HG02970 (cell line): ENCODE measurements around the gene RASSF5.
"Not testable (repeated sequence)": the region's sequence is repeated elsewhere in the genome, so short reads cannot be mapped to it uniquely, and the experiment has no call there.

Source experiments
- ATAC-seq: cut with Tn5 transposase; IDR thresholded peaks from one replicate; pipeline ENCODE4 v1.9.1; 2021; ENCODE audit warnings: mild to moderate bottlenecking, moderate library complexity, moderate number of reproducible peaks; ENCODE audit not compliant: unreplicated experiment, low FRiP score

Gene RASSF5

DNA sequence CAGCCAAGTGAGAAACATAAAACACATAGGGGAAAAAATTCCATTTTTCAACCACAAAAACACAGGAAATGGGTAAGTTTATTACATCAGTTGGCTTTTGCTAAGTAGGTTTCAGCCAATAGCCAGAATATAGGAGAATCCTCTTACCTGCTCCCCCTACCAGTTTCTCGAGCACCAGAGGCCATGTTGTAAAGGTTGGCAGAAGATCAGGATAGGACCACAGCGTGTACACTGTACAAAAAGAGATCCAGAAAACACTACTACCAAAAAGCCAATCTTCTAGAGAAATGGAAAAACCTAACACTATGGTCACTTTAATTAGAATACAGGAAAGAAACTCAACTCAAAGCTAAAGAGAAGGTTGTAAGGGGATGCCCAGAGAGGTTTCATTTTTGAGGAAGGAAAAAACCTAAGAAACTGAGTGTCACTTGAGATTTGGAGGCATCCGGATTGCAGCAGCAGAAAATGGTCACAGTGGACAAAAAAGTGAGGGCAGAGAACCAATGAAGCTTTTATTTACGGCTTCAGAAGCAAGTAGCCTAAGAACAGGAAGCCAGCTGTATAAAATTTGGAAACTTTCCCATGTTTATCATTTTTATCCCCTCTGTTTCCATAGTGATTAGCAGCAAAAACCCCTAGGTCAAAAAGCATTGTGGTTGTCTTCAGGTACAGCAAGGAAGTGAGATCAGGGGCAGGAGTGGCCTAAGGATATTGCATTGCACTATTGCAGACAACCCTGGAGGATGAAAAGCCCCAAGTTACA lies 102.1 kb downstream of the RASSF5 start:
- ATAC-seq, result peak; percentile 39

DNA sequence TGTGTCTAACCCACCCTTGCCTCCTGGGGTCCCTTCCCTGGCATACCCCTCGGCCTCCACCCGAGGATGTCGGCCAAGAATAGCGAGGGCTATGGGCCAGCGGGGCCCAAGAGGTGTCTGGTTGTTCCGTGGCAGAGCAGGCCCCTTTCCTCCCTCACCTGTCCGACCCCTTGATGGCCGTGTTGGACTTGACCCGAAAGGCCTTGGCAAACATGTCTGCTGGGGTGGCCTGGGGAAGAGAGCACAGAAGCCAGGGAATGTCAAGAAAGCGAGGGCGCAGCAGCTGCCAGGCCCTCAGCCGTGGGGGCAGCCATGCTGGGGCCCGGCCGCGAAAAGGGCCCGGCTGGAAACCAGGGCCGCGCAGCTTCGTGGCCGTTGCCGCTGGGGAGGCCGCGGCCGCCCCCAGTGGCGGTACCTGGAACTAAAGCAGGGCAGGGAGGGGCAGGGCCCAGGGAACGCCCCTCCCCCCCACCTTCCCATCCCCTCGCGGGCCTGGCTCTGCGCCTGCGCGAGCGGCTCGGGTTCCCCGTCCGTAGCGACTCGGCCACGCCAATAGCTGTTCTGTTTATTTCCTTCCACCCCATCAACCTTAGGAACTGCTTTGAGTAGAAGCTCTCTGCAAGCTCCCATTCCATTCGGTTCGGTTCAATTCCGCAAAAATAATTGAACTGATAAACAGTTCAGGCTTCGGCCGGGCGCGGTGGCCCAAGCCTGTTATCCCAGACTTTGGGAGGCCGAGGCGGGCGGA lies 105.0 kb downstream of the RASSF5 start, which contains the start of gene EIF2D:
EIF2D (minus strand) TSS at position 337 of the 748 bp plus-strand sequence; CDS start at position 214, 123 bp downstream.
- peak; percentile 82 for ATAC-seq

DNA sequence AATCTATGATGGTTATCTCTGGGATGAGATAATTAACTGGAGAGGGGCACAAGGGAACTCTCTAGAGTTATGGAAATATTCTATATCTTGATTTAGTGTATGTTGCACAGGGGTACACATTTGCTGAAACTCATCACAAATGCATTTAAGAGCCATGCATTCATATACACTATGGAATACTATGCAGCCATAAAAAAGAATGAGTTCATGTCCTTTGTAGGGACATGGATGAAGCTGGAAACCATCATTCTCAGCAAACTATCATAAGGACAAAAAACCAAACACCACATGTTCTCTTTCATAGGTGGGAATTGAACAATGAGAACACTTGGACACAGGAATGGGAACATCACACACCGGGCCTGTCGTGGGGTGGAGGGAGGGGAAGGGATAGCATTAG lies 119.1 kb downstream of the RASSF5 start:
- not testable (repeated sequence) for ATAC-seq

DNA sequence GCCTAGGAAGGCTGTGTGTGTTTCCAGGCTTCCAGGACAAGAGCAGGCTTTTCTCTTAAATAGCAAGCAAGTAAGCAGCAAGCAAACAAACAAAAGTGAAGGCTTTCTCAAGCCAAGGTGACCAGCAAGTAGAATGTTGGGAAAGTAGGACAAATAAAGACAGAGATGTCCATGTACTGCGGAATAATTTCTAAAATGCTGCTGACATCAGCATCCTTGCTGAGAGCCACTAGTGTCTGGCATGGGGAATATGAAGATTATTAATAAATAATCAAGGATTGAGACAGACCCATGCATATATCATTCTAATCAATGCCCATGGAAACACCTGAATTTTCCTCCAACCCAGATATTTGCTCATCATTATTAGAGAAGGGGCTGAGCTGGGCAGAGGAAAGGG lies 121.6 kb downstream of the RASSF5 start:
- no peak for ATAC-seq

DNA sequence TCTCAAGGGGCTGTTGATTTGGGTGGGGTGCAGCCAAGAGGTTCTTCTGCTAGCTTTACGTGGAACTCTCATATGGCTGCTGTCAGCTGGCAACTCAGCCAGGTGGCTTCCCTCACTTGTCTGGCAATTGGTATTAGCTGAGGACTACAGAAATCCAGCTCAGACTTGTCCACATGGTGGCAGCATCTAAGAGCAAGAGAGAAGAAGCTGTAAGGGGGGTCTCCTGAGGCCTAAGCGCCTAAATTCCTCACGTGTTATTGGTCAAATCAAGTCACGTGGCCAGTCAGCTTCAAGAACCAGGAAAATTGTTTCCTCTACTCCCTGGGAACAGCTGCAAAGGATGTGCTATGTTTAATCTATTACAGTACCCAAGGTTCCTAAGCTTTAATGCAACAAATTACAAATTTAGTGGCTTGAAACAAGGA lies 123.8 kb downstream of the RASSF5 start:
- ATAC-seq, result no peak

DNA sequence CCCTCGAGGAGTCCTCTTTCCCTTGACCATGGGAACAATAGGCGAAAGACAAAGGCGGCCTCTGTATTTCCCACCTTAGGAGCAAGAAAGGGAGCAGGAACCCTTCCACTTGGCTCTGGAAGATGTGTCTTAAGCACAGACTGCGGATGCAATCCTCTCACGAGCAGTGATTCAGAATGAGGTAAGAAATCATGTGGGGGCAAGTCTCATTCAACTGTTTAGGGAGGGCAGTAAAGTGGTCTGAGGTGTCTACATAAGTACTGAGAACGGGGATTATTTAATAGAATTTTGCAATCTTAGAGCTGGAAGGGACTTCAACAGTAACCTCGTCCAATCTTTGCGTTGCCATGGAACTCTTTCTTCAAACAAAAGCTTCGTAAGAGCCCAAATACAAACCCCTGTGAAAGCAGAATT lies 126.4 kb downstream of the RASSF5 start:
- no peak for ATAC-seq

DNA sequence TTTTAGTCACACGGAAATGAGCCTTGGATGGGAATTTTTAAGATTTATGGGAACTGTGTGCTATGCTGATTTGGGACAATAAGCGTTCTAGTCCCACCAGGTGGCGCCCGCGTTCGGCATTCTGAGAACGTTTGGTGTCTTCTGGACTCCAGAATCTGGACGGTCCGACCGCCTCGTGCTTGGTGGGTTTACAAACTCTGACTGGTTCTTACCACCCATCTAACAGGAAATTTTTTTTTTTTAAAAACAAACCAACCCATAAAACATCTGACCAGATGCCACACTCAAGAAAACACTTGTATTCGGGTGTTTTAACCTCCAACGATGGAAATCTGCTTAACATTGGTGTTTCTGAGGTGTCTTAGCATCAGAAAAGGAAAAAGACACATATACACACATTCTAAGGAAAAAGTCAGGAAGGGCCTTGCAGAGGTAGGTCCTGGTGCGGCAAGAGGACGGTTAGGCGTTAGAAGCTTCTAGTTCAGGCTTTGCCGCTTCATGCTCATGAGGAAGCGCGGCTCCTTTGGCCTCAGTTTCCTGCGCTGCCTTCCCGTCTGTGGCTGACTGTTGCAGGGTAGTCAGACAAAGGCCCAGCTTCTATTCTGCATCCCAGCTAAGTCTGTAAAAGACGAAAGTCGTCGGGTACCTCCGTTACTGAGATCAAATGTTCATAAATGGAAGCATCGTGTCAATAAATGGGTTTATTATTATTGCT lies 127.2 kb downstream of the RASSF5 start:
- no peak for ATAC-seq

DNA sequence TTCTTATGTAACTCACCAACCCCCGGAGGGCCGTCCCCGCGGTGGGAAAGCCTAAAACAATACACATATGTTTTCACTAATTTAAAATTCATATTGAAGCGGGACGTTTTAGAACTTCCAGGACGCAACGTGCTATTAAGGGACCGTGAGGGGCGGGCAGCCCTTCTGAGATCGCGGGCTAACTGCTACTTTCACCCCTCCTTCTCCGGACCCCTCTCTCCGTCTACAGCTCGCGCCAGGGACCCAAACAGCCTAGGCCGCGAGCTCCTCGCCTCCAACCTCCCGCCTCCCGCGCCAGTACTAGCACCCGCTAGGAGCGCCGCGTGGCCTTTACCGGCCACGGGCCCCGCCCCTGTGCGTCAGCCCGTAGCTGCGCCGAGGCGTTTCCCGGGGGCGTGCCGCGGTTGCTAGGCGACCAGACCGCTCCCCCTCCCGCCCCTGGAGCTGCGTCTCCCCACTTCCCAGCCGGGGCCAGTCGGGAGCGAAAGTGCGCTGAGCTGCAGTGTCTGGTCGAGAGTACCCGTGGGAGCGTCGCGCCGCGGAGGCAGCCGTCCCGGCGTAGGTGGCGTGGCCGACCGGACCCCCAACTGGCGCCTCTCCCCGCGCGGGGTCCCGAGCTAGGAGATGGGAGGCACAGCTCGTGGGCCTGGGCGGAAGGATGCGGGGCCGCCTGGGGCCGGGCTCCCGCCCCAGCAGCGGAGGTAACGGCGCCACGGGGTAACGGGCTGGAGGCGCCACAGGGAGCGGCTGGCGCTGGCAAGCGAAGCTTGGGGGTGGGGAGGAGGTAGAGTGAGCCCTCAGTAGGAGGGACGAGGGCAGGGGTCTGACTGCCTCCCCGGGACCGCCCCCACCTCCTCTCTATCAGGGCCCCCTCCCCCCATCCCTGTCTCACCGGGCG lies 128.0 kb downstream of the RASSF5 start, which contains the start of gene DYRK3:
DYRK3 (plus strand) TSS at position 457 of the 898 bp plus-strand sequence; CDS start at position 625, 168 bp downstream.
- ATAC-seq, result peak; percentile 89

DNA sequence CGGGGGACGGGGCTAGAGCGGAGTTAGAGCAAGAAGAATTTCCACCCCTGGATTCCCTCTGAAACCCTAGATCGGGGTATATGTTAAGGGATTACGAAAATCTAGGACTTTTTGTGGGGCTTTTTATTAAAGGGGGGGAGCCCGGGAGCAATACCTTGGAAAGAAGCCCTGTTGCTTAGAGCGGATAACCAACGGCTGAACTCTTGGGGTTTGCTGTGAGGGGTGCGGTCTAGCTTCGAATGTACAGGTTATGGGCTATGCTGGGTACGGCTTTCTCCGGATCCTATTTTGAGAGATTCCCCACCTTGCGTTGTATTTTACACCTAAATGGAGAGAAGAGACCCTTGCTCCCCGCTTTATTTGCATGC lies 128.6 kb downstream of the RASSF5 start:
- no peak for ATAC-seq

DNA sequence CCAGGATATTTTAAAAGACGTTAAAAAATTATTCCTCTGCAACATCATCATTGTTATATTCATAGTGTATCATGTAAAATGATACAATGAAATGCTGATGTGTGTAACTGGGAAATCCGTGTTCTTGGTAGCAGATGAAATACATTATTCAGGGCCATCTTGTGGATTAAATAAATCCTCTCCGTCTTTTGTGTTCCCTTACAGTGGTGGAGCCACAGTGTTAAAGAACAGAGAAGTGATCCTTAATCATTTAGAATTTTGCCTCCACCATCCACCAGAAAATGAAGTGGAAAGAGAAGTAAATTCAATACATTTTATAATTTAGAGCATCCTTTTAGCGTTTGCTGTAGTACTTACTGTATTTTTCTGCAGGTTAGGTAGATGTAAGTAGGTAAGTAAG lies 129.3 kb downstream of the RASSF5 start:
- ATAC-seq, result no peak

DNA sequence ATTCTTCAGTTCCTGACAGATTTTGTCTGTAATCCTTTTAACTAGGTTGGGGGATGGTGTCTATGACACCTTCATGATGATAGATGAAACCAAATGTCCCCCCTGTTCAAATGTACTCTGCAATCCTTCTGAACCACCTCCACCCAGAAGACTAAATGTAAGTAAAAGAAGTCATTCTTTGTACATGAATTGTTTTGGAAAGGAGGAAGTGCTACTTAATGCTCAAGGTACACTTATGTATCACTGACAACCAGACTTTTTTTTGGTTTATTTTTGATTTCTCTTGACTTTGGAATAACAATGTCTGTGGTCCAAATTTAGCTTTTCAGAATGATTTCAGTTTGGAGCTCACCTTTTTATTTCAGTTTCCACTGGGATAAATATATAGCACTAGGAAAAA lies 130.3 kb downstream of the RASSF5 start:
- ATAC-seq, result no peak
